Brain microvascular endothelial cell (primary cell): ENCODE results near the gene RNF167.
"Not testable (repeated sequence)": the region's sequence is repeated elsewhere in the genome, so short reads cannot be mapped to it uniquely, and the experiment has no call there.

Source experiments
- DNase-seq: peaks from one replicate; pipeline ENCODE4 v3.0.0-alpha.2; 2020
- H3K27ac ChIP-seq: fragments of 250-450 bp; sonication (Bioruptor Pico); 2 replicates; pipeline ENCODE4 v1.5.1; 2020; ENCODE audit warnings: mild to moderate bottlenecking, moderate library complexity
- H3K27me3 ChIP-seq: fragments of 250-450 bp; sonication (Bioruptor Pico); replicated peaks from 2 replicates; pipeline ENCODE4 v1.5.1; 2020; ENCODE audit warnings: mild to moderate bottlenecking
- H3K36me3 ChIP-seq: fragments of 250-450 bp; sonication (Bioruptor Pico); replicated peaks from 2 replicates; pipeline ENCODE4 v1.5.1; 2020; ENCODE audit warnings: mild to moderate bottlenecking
- H3K4me3 ChIP-seq: 2 replicates; pipeline ENCODE4 v1.5.1; 2011; ENCODE audit warnings: low read depth, mild to moderate bottlenecking, control low read depth, low read length, moderate library complexity
- CTCF ChIP-seq: IDR thresholded peaks from 2 replicates; pipeline ENCODE4 v1.5.1; 2011; ENCODE audit warnings: low read depth, mild to moderate bottlenecking, moderate library complexity, low read length, control low read depth, inconsistent platforms; ENCODE audit errors: missing control alignments
- in situ Hi-C: cut with HindIII; loops from 2 replicates; pipeline ENCODE4 v1.10.0; 2017; ENCODE audit warnings: low sequenced_read_pairs, low pct_ligation_motif_present

RNF167 gene

GRCh38 chr17:4913994-4914393, 26.1 kb upstream of the RNF167 start:
- no peaks in the 10 kb centered on the region for H3K27me3 ChIP-seq
- no peak overlapping the region for H3K27ac ChIP-seq
- TF ChIP-seq CTCF, result no peak
- no peaks in the 10 kb centered on the region for H3K36me3 ChIP-seq
- DNase-seq, result no peak
- in situ Hi-C loops, result no loop called here
- no peak overlapping the region for H3K4me3 ChIP-seq

GRCh38 chr17:4914551-4914950, 25.5 kb upstream of the RNF167 start:
- H3K27ac ChIP-seq, in situ Hi-C loops, H3K36me3 ChIP-seq, DNase-seq, H3K27me3 ChIP-seq, H3K4me3 ChIP-seq: not testable (repeated sequence)

GRCh38 chr17:4919511-4920047, 20.5 kb upstream of the RNF167 start:
- in situ Hi-C loops, result no loop called here
- H3K27ac ChIP-seq, result no peak overlapping the region
- DNase-seq, result no peak
- TF ChIP-seq CTCF, result no peak
- H3K27me3 ChIP-seq, result no peaks in the 10 kb centered on the region
- no peak overlapping the region for H3K4me3 ChIP-seq
- no peaks in the 10 kb centered on the region for H3K36me3 ChIP-seq

- in situ Hi-C loops, result no loop called here
- H3K36me3 ChIP-seq, result no peaks in the 10 kb centered on the region
Measured at GRCh38 chr17:4920351-4921048, 19.6 kb upstream of the RNF167 start.

GRCh38 chr17:4921320-4921719, 18.7 kb upstream of the RNF167 start:
- in situ Hi-C loops, result no loop called here
- Histone ChIP-seq H3K27me3 (no peaks in the 10 kb centered on the region), H3K36me3 (no peaks in the 10 kb centered on the region), H3K4me3 (no peak overlapping the region), H3K27ac (no peak overlapping the region)
- DNase-seq, result no peak
- no peak for TF ChIP-seq CTCF

More at GRCh38 chr17:4920351-4921048, 19.6 kb upstream of the RNF167 start:
- TF ChIP-seq CTCF, result no peak
- Histone ChIP-seq H3K27ac (no peak overlapping the region), H3K27me3 (no peaks in the 10 kb centered on the region), H3K4me3 (no peak overlapping the region)
- DNase-seq, result no peak

- H3K36me3 ChIP-seq, in situ Hi-C loops: not testable (repeated sequence)
Measured at GRCh38 chr17:4926577-4927335, 13.3 kb upstream of the RNF167 start.

More at GRCh38 chr17:4926577-4927335, 13.3 kb upstream of the RNF167 start:
- not testable (repeated sequence) for H3K27me3 ChIP-seq, DNase-seq, H3K27ac ChIP-seq, H3K4me3 ChIP-seq
